ENCODE measurements around the gene HDAC1.
A peak's percentile ranks its signal among the peaks of the same experiment; 100 is the strongest.
"Not testable (repeated sequence)": the region's sequence is repeated elsewhere in the genome, so short reads cannot be mapped to it uniquely, and the experiment has no call there.

The HDAC1 gene

GRCh38 chr1:32350785-32351398 lies 59.0 kb downstream of the HDAC1 start:
- DNase-seq = peak; percentile 81 to 92

DNA sequence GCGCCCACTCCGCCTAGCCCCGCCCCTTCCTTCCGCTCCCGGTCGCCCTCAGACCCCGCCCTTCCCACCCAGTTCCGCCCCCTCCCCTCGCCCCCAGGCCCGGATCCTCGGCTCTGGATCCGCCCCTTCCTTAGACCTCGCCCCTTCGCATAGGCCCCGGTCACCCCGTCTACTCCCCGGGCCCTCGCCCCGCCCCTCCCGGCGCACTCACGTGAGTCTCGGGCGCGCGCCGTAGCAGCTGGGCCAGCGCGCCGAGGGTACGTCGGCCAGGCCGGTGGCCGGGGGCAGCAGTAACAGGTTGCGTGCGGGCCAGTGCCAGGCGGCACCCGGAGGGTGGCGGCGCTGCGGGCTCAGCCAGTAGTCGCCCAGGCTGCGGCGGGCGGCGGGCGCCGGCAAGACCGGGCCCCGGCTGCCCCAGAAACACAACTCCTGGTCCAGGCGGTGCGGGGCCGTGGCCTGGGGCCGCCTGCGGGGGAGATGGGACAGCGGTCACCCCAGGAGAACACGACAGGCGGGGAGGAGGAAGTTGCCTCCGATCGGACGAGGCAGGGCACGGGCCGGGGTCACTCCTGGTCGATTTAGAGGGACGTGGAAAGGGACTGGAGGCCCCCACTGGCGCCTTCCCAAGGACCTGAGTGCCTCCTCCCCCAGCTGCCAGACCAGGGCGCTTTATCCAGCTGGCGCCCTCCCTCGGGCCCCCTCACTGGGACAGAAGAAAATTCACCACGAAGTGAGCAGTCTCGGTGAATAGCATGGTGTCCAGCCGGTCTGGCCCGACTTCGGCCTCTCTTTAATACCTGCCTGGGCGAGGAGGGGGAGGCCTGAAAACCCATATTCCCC lies 59.7 kb downstream of the HDAC1 start:
- peak; percentile 92 to 93 for DNase-seq

- DNase-seq = no peak
These were observed 60.4 kb downstream of the HDAC1 start for GRCh38 chr1:32352239-32352745.

DNA sequence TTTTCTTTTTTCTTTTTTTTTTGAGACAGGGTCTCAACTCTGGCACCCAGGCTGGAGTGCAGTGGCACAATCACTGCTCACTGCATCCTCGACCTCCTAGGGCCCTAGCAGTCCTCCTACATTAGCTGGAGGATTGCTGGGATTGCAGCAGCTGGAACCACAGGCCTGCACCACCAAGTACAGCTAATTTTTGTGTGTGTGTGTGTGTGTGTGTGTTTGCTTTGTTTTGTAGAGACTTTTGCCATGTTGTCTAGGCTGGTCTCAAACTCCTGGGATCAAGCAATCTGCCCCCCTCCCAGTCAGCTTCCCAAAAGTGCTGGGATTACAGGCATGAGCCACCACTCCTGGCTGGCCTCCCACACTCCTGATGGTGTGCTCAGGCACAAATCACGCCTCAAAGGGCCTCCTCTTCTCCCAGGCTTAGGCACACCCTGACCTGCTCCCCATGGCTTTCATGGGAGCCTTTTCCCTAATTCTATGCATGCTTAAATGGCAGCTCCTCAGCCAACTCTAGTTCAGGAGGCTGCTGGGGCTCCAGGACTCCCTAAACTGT lies 61.0 kb downstream of the HDAC1 start:
- no peak for DNase-seq

DNA sequence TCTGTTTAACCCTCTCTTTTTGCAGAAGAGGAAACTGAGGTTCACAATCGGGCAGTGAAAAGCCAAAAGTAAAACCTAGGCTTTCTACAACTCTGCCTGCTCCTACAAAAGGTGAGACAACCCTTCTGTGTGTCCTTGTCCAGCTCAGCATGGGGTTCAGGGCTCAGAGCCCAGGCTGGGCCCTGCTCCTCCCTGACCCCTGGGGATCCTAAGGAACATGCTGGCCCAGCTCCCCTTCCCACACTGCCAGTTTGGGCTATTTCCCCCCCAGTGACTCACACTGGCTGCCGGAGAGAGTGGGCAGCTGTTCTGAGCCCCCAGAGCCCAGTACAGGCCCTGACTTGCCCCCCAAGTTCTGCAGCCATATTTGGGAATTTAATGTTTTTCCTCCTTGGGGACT lies 61.5 kb downstream of the HDAC1 start:
- no peak for DNase-seq

DNA sequence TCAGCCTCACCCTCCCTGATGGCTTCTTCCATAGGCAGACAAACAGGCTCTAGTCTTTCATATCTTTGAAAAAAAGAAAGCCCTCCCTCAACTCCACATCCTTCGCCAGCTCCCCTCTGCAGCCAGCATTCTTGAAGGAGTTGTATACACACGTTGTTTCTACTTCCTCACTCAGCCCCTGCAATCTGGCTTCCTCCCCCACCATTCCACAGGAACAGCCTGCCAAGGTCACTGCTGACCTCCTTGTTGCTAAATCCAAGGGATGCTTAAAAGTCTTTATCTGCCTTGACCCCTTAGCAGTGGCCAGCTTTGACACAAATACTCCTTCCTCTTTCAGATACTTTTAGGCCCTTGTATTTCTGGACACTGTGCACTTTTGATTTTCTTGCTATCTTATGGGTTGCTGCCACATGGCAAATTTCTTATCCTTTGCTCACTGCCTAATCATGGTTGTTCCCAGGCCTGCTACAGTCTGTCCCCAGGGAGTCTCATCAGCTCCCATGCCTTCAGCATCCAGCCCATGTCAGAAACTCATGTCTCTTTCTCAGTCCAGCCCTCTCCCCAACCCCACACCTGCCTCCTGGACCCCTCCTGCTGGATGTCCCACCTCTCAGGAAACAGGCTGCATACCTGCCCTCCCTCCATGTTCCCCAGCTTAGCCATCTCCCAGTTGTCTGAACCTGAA lies 62.1 kb downstream of the HDAC1 start:
- DNase-seq = no peak

GRCh38 chr1:32355778-32356177 lies 63.9 kb downstream of the HDAC1 start:
- DNase-seq = not testable (repeated sequence)

DNA sequence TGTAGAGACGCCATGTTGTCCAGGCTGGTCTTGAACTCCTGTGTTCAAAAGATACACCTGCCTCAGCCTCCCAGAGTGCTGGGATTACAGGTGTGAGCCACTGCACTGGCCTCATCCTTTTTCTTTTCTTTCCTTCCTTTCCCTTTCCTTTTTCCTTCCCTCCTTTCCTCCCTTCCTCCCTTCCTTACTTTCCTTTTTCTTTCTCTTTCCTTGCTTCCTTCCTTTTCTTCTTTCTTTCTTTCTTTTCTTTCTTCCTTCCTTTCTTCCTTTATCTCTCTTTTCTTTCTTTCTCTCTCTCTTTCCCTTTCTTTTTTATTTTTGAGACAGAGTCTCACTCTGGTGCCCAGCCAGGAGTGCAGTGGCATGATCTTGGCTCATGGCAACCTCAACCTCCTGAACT lies 64.6 kb downstream of the HDAC1 start:
- DNase-seq = no peak

DNA sequence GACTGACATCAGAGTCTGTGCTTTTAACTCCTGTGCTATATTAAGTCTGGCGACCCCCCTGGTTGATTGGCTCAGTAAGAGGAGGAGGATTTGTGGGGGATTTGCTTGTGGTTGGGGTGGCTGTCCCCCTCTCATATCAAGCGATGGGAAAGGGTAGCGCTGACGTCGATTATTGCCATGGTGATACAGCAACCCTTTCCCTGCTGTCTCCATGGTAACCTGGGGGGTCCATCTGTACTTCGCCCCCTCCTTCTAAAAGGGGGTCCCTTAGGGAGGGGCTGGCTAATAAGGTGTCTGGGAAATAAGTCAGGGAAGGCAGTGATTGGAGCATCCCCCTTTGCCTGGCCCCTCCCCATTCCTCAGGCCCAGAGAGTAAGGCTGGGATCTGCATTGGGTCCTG lies 65.7 kb downstream of the HDAC1 start:
- no peak for DNase-seq

DNA sequence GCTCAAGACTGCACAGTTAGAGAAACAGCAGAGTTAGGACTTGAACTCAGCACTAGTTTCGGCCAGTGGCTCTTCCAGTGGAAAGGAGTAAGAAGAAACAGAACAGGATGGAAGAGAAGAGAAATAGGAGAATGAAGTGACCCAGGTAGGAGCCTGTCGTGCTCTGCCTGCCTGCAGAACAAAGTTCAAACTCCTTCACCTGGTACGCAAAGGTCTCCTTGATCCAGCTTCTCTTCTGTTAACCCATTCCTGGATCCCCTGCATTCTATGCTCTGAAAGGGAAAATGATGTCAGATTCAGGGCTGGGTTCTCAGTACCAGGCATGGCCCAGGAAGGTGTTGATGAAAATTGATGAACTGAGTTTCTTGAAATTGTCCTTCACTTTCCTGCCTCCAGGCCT lies 66.6 kb downstream of the HDAC1 start:
- DNase-seq = no peak

DNA sequence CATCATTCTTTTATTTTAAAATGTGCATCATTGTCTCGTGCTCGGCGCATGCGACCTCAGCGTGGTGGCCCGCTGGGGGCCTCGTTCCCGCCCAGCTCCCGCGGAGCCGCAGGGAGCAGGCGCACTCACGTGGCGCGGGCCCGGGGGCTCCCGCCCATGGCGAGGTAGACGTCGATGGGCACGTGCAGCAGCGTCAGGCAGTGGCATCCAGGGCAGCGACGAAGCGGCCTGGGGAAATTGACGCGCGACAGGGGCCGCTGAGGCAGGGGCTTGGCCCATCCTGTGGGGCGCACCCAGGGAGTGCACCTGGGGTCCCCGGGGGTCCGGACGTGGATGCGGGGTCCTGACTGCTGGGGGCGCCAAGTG lies 69.4 kb downstream of the HDAC1 start:
- no peak for DNase-seq

GRCh38 chr1:32361674-32362473 lies 70.0 kb downstream of the HDAC1 start:
- DNase-seq = peak; percentile 36 to 73

DNA sequence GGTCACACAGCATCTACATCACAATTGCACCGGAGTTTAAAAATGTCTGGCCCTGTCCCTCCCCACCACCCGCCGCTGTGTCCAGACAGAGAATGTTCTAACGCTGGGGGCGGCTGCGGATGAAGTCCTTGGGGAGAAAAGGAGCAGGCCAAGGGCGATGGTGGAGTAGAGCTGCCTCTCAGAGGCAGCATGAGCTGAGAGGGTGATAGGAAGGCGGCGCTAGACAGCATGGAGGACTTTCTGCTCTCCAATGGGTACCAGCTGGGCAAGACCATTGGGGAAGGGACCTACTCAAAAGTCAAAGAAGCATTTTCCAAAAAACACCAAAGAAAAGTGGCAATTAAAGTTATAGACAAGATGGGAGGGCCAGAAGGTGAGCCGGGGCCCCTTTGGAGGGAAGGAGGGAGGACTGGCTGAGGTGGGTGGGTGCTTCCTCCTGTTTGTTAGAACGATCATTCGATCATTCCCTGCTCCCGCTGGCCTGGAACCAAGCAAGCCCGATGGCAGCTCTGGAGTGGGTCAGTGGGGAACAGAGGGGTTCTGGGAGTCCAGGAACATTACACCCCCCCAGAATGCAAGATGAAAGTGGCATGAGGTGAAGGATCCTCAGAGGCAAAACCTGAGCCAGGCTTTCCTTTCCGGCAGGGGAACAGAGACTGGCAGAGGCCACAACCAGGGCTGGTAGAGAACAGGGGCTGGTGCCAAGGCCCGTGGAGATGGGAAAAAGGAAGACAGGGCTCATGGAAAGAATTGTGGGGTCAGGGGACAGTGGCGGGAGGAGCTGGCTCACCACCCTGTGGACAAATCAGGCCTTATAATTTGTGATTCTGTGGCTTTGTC lies 70.8 kb downstream of the HDAC1 start, which contains the start of the genes FAM229A and TSSK3:
Gene FAM229A, minus strand, starts transcription at position 12 of the 840 bp plus-strand sequence. CDS start 394 bp downstream, outside the sequence.
Gene TSSK3, plus strand, starts transcription at position 66 of the 840 bp plus-strand sequence. Its CDS starts 163 bp downstream, at position 229.
- peak in 1 of 2 experiments; percentile 28 for DNase-seq

DNA sequence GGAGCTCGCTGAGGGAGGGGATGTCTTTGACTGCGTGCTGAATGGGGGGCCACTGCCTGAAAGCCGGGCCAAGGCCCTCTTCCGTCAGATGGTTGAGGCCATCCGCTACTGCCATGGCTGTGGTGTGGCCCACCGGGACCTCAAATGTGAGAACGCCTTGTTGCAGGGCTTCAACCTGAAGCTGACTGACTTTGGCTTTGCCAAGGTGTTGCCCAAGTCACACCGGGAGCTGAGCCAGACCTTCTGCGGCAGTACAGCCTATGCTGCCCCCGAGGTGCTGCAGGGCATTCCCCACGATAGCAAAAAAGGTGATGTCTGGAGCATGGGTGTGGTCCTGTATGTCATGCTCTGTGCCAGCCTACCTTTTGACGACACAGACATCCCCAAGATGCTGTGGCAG lies 71.8 kb downstream of the HDAC1 start:
- no peak for DNase-seq

DNA sequence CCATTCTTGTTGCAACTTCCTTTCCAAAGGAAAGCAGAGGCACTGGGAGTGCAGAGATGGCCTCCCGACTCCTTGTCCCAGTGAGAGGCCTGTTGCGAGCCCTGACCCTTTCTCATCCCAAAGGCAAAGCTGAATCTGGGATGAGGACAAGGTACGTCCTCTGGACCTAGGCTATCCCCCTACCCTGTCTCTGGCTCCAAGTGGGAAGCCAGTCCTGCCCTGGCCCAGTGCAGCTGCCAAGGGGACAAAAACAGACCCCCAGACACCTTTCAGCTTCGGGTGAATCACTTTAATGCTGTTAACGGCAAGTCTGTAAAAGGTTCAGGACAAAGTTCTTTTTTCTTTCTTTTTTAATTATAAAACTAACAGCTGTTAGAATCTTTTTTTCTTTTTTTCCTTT lies 73.0 kb downstream of the HDAC1 start:
- DNase-seq = no peak

- DNase-seq = no peak
These were observed 73.6 kb downstream of the HDAC1 start for GRCh38 chr1:32365445-32365844.

- DNase-seq = no peak
These were observed 76.2 kb downstream of the HDAC1 start for GRCh38 chr1:32367912-32368635.

GRCh38 chr1:32372149-32372756 lies 80.4 kb downstream of the HDAC1 start:
- DNase-seq = no peak

DNA sequence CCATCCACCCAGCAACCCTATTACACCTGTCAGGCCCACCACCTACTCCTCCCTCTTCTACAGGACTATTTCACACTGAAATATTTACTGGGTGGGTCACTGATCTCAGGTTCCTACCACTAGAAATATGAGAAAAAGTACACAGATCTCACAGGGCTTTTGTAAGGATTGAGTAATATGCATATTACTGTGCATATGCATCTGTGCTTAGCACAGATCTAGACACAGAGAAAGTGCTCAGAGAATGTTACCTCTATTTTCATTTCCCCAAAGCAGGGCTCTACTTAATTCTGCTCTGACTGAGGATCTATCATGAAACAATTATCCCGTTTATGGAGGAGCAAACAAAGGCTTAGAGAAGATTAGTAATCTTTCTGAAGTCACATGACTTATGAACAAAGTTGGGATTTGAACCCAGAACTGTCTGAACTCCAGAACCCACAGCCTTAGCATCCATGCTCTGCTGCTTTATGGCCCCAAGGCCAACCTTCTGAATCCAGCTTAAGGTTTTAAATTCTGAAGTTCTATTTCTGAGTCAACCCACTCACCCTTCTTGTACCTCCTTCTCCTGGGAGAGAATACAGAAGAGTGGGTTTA lies 82.2 kb downstream of the HDAC1 start:
- DNase-seq = no peak

DNA sequence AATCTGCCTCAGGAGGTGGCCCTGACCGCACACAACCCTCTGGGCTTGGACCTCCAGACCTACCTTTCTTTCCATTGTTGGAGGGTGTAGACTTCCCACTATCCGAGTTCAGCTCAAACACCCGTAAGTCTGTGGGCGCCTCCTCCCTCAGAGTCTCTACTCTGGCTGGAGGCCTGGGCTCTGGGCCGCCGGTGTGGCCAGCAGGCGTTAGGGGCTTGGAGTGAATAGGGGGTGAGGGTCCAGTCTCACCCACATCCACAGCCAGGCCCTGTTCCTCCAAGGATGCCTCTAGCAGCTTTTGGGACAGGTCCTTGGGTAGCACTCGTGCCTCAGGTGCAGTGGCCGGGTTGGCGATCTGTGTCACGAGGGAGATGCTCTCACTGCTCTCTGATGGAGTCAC lies 84.3 kb downstream of the HDAC1 start:
- DNase-seq = no peak

All from NCI-H1930 (cell line).